HG03280 (cell line): ENCODE data around the gene HOXA7.

Source experiments
- ATAC-seq: cut with Tn5 transposase; IDR thresholded peaks from one replicate; pipeline ENCODE4 v1.9.1; 2021; ENCODE audit warnings: mild to moderate bottlenecking, moderate library complexity; ENCODE audit not compliant: unreplicated experiment

HOXA7 gene

DNA sequence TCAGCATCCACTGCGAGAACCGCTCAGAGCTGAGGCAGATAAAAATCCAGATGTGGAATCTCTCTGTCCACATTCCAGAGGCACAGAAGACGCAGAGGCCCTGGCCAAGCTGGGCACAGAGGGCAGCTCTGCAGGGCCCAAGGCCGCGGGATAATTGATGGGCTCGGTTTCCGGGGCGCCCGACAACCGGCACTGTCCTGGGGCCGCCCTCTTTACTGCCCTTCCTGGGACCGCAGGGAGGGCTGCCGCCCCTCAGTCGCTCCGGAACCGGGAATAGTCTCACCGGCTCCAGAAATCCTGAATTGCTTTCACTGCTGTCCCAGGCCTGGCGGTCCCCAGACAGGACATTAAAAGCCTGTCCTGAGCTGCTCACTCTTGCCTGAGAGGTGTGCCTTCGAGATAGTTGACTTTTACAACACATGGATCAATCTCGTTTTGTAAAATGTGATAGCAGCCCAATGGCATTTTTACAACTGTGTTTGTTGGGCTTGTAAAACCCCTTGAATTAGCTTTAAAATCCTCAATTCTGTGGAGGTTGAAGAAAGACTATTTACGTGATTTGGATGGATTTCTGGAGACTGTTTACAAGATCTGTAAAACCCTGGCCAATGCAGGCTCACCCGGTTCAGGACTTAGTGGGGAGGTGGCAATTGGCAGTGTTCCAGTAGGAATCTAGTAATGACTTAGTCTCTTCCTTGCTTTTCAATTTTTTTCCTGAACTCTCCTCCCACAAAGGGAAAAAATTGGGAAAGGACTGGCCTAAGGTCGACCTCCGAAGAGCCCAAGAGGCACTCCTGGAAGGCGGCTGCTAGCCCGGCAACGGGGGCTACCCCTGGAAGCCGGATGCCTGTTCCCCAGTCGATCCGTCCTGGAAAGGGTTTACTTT, 7.5 kb downstream of the HOXA7 start:
- no peak for ATAC-seq

DNA sequence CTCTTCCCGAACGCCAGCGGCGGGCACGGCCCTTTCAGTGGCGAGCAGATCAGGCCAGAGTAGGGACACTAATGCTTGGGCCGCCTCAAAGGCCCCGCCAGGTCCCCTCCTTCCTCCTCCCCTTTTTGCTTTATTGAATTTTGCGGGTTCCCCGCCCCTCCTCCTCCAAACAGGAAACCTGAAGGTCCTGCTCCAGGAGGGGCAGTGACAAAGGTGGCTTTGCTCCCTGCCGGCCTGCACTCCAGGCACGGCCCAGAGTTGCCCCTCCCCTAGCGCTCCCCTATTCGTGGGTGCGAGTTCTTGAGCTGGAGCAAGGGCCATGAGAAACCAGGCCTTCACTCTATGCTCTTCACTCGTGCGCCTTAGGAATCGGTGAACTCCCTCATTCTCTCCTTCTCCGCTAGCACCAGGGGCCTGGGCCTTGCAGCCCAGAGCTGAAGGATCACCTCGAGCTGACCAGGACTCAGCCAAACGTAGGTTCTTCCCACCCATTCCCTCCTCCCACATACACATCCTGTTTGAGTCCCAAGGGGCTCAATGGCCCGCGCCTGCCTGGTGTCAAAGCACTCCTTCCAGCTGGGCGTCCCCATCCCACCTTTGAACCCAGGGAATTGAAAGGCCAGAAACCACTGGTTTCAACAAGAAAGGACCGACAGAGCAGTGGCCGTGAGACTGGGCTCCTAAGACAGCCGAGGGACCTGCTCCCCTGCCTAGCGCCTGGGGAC, 8.3 kb downstream of the HOXA7 start:
- no peak for ATAC-seq

DNA sequence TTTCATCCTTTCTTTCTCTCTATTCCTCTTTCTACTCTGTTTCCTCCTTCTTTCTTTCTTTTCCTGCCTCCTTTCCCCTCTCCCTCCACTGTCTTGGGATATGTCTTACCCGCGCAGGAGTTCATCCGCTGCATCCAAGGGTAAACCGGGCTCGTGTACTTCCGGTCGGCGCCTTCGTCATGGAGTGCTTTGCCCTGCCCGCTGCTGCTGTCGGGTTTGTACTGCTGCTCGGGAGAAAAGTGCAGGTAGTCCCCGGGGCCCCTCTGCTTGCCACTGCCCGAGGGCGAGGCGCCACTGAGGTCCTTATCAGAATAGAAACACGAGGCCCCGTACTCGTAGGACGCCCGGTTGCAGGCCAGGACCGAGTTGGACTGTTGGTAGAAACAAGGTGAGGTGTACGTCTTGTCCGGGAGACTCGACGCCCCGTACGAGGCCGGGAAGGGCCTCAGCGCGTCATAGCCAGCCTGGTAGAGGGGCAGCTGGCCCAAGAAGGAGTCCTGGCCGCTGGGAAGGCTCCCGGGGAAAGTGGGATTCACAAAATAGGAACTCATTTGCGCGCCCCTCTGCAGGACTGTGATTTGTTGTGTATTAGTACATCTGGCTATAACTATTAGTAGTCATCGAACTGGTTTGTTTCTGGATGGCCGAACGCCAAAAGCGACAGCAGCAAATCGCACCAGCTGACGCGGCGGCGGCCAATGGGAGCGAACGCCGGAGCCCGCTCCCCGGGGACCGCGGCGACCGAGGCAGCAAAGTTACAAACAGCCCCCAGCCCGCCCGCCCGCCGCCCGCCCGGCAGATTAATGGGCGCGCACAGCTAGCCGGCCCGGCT, 9.1 kb downstream of the HOXA7 start, which contains the start of gene HOXA6:
HOXA6 (minus strand) TSS at position 576 of the 832 bp plus-strand sequence; CDS start at position 551, 25 bp downstream.
- no peak for ATAC-seq

- ATAC-seq: no peak
These were observed 9.8 kb downstream of the HOXA7 start for GRCh38 chr7:27146491-27147198.

- ATAC-seq: no peak
These were observed 10.5 kb downstream of the HOXA7 start for GRCh38 chr7:27145914-27146412.

DNA sequence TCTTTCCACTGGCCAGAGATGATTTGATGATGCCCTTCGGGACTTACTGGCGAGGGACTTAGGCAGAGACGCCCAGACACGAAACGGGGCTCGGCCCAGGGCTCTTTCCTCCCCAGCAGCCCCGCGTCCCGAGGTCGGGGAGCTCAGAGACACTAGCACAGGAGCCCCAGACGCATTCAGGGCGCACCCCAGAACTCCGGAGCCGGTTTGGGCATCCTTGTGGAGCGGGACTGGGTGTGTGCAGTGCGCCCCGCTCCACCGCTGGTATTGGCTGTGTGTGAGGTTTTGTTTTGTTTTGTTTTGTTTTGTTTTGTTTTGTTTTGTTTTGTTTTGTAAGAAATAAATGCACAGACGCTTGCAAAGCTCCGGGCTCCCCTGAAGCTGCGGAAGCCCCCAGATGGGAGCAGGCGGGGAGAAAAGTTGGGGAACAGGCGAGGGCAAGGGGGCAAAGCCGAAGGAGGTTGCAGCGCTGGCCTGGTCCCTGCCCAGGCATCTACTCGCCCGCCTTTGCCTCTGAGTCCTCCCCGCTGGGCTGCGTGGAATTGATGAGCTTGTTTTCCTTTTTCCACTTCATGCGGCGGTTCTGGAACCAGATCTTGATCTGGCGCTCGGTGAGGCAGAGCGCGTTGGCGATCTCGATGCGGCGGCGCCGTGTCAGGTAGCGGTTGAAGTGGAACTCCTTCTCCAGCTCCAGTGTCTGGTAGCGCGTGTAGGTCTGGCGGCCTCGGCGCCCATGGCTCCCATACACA, 11.1 kb downstream of the HOXA7 start:
- no peak for ATAC-seq

DNA sequence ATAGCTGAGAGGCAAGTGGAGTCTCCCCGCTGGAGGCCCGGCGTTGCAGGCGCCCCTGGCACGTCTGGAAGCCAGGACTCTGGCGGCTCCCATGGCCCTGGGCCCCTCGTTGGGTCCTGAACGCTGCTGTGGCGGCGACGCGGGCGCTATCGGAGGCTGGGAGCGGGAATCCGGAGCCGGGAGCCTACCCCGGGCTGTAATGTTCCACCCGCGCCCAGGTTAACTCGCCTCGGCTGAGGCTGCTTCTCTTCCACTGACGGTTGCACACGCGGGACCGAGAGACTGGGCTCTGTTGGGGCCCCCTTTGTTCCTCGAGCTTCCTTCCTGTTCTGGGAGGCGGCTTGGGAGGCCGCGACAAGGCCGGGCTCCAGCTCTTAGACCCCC, 11.7 kb downstream of the HOXA7 start:
- ATAC-seq: no peak

GRCh38 chr7:27143950-27144780, 12.3 kb downstream of the HOXA7 start:
- ATAC-seq: no peak

DNA sequence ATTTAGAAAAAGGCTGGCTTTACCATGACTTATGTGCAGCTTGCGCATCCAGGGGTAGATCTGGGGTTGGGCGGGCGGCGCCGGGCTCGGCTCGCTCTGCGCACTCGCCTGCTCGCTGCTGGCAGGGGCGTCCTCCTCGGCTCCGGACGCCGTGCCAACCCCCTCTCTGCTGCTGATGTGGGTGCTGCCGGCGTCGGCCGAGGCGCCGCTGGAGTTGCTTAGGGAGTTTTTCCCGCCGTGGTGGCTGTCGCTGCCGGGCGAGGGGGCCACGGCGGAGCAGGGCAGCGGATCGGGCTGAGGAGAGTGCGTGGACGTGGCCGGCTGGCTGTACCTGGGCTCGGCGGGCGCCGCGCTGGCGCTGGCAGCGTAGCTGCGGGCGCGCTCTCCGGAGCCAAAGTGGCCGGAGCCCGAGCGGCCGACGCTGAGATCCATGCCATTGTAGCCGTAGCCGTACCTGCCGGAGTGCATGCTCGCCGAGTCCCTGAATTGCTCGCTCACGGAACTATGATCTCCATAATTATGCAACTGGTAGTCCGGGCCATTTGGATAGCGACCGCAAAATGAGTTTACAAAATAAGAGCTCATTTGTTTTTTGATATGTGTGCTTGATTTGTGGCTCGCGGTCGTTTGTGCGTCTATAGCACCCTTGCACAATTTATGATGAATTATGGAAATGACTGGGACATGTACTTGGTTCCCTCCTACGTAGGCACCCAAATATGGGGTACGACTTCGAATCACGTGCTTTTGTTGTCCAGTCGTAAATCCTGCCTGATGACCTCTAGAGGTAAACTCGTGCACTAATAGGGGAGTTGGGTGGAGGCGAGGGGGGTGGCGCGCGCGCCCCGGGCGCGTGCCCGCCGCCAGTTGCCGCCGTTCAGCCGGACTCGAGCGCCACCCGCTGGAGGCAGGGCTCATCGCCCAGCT, 13.2 kb downstream of the HOXA7 start, which contains the start of gene HOXA5:
HOXA5 (minus strand) TSS at position 659 of the 927 bp plus-strand sequence; CDS start at position 585, 74 bp downstream.
- ATAC-seq: no peak

DNA sequence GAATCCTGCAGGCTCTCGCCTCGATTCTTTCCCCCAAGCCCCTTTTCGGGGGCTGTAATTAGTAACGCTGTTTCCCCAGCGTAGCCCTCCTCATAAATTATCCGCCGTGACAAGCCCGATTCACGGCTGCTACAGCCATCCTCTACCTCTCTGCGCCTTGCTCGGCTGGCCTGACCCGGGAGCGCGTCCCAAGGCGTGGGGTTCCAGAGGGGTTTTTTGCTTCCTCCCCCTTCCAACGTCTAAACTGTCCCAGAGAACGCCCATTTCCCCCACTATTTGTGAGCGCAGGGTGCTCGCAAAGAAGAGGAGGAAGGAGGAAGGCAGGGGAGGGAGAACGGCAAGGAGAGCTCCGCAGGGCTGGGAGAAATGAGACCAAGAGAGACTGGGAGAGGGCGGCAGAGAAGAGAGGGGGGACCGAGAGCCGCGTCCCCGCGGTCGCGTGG, 13.9 kb downstream of the HOXA7 start:
- ATAC-seq: no peak

GRCh38 chr7:27141923-27142579, 14.4 kb downstream of the HOXA7 start:
- ATAC-seq: no peak

DNA sequence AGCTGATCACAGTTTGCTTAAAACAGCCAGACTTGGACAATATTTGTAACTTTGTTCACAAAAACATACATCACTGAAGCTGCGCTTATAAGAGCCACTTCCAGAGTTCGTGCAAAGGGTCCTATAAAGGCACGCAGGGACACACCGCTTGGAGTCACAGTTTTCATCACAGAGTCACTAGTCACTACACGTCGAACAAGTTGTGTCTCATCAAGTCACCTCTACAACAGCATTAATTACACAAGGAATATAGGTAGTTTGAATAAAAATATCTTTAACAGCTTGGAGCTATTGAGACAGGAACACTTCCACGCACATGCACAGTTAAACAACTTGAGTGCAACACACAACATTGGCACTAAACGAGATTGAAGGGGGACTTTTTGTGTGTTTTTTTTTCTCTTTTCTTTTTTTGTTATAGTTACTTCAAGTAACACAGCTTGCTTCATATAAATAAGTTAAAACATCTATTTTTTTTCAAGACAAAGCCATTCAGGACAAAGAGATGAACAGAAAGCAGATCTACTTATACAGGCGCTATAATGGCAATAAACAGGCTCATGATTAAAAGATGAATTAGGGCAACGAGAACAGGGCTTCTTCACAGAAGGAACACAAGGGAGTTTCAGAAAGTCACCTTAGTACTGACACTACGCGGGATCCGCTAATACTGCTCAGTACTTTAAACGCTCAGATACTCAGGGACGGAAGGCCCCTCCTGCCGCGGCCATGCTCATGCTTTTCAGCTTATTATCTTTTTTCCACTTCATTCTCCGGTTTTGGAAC, 15.1 kb downstream of the HOXA7 start:
- ATAC-seq: no peak

- no peak for ATAC-seq
These were observed 16.2 kb downstream of the HOXA7 start for GRCh38 chr7:27140126-27140857.

GRCh38 chr7:27139334-27140125, 16.9 kb downstream of the HOXA7 start:
- no peak for ATAC-seq

DNA sequence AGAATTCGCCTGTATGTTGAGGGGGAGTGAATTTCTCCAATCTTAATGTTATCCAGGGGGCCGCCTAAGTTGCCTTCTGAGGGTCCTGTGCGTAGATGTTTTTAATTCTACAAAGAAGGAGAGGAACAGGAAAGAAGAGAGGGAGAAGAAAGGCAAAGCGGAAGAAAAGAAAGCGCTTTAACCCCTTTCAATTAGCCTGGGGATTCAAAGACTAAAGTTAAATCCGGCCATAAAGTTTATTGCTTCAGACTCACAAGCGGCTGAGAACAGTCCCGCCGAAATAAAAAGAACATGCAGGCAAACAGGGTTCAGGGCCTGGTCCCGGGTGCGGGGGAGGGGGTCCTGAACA, 17.5 kb downstream of the HOXA7 start:
- no peak for ATAC-seq
